Skeletal muscle tissue (tissue), 4 donors: ENCODE results near the gene NKAIN4. TPM values are rescaled to one million over a fixed set of nuclear protein-coding genes. Genes with fewer than 3 reads are reported as not detected.
A peak's percentile ranks its signal among the peaks of the same experiment; 100 is the strongest.
"Not testable (repeated sequence)": the region's sequence is repeated elsewhere in the genome, so short reads cannot be mapped to it uniquely, and the experiment has no call there.

Experiments used
- H3K27ac ChIP-seq: one replicate; pipeline ENCODE4 v1.7.0; 2013; ENCODE audit warnings: mild to moderate bottlenecking, low read depth, low read length, inconsistent platforms
- H3K27me3 ChIP-seq, 3 donors: one replicate each; pipeline ENCODE4 v1.7.0; 2013; ENCODE audit warnings: low read length in 3 of 3; ENCODE audit not compliant: control insufficient read depth in 3 of 3, insufficient read depth in 3 of 3
- H3K36me3 ChIP-seq, 3 donors: one replicate each; pipeline ENCODE4 v1.7.0; 2013; ENCODE audit warnings: low read length in 3 of 3; ENCODE audit not compliant: control insufficient read depth in 3 of 3, insufficient read depth in 3 of 3
- H3K4me1 ChIP-seq, 3 donors: one replicate each; pipeline ENCODE4 v1.7.0; 2013; ENCODE audit warnings: low read length in 3 of 3, mild to moderate bottlenecking in 3 of 3; ENCODE audit not compliant: control insufficient read depth in 3 of 3, insufficient read depth in 3 of 3
- H3K4me3 ChIP-seq, 3 donors: one replicate each; pipeline ENCODE4 v1.7.0; 2013; ENCODE audit warnings: low read length in 3 of 3
- H3K9ac ChIP-seq, 3 donors: one replicate each; pipeline ENCODE4 v1.7.0; 2013; ENCODE audit warnings: low read length in 3 of 3, mild to moderate bottlenecking in 3 of 3, moderate library complexity in 2 of 3, low read depth in 1 of 3
- H3K9me3 ChIP-seq, 3 donors: one replicate each; pipeline ENCODE4 v1.7.0; 2013; ENCODE audit warnings: low read length in 3 of 3; ENCODE audit not compliant: control insufficient read depth in 3 of 3
- total RNA-seq: library from RNA; depleted of rRNA; stranded (reverse); fragments of >200 nt; gene quantifications from one replicate; pipeline ENCODE4 v1.2.3, GENCODE V29; 2014
- donor health status: Osteomylitis.

Gene NKAIN4
- total RNA-seq, 1 donor from 2014 or later, result 13.6 TPM

- H3K27ac ChIP-seq, result no peak overlapping the region
- H3K36me3 ChIP-seq, result no peaks in the 10 kb centered on the region
- no peak overlapping the region for H3K4me3 ChIP-seq
- no peak overlapping the region for H3K9ac ChIP-seq
- peaks cover 14 to 36% (median 19%) of the 10 kb centered on the region in 3 donors for H3K27me3 ChIP-seq
- H3K9me3 ChIP-seq, result no peaks in the 10 kb centered on the region
- peaks cover 0 to 3% (median 0%) of the 10 kb centered on the region in 3 donors for H3K4me1 ChIP-seq
These were observed 31.7 kb downstream of the NKAIN4 start for GRCh38 chr20:63222541-63222940.

- peaks cover 14 to 31% (median 19%) of the 10 kb centered on the region in 3 donors for H3K27me3 ChIP-seq
These were observed 32.7 kb downstream of the NKAIN4 start for GRCh38 chr20:63221400-63222053.

GRCh38 chr20:63220696-63221399, 33.4 kb downstream of the NKAIN4 start:
- Histone ChIP-seq H3K27me3 (peaks cover 14 to 31% (median 19%) of the 10 kb centered on the region in 3 donors), H3K9ac (peak overlapping the region in 1 of 3 donors; percentile 8), H3K4me1 (peaks cover 6 to 13% (median 9%) of the 10 kb centered on the region in 3 donors), H3K36me3 (no peaks in the 10 kb centered on the region), H3K27ac (no peak overlapping the region), H3K9me3 (no peaks in the 10 kb centered on the region), H3K4me3 (no peak overlapping the region)

More at GRCh38 chr20:63221400-63222053, 32.7 kb downstream of the NKAIN4 start:
- not testable (repeated sequence) for H3K9me3 ChIP-seq, H3K9ac ChIP-seq, H3K27ac ChIP-seq, H3K36me3 ChIP-seq, H3K4me3 ChIP-seq
- peaks cover 5 to 11% (median 7%) of the 10 kb centered on the region in 3 donors for H3K4me1 ChIP-seq

- no peaks in the 10 kb centered on the region for H3K9me3 ChIP-seq
- H3K36me3 ChIP-seq, result peaks cover 0 to under 1% (median 0%) of the 10 kb centered on the region in 3 donors
- H3K27ac ChIP-seq, result no peak overlapping the region
- peaks cover 10 to 17% (median 13%) of the 10 kb centered on the region in 3 donors for H3K4me1 ChIP-seq
- no peak overlapping the region for H3K4me3 ChIP-seq
- H3K9ac ChIP-seq, result no peak overlapping the region
- peaks cover 14 to 31% (median 19%) of the 10 kb centered on the region in 3 donors for H3K27me3 ChIP-seq
These were observed 34.3 kb downstream of the NKAIN4 start for GRCh38 chr20:63219866-63220521.

- Histone ChIP-seq H3K9ac (no peak overlapping the region), H3K27ac (no peak overlapping the region)
These were observed 34.8 kb downstream of the NKAIN4 start for GRCh38 chr20:63219447-63219821.

GRCh38 chr20:63218701-63219446, 35.4 kb downstream of the NKAIN4 start:
- peaks cover 14 to 31% (median 19%) of the 10 kb centered on the region in 3 donors for H3K27me3 ChIP-seq

More at GRCh38 chr20:63219447-63219821, 34.8 kb downstream of the NKAIN4 start:
- Histone ChIP-seq H3K27me3 (peaks cover 14 to 31% (median 19%) of the 10 kb centered on the region in 3 donors), H3K9me3 (no peaks in the 10 kb centered on the region), H3K4me1 (peaks cover 16 to 22% (median 17%) of the 10 kb centered on the region in 3 donors), H3K4me3 (no peak overlapping the region), H3K36me3 (peaks cover 2 to 4% (median 3%) of the 10 kb centered on the region in 3 donors)

GRCh38 chr20:63217706-63218105, 36.6 kb downstream of the NKAIN4 start:
- Histone ChIP-seq H3K9ac (no peak overlapping the region), H3K27ac (no peak overlapping the region), H3K4me3 (no peak overlapping the region), H3K4me1 (peaks cover 26 to 34% (median 28%) of the 10 kb centered on the region in 3 donors), H3K36me3 (peaks cover 10 to 16% (median 15%) of the 10 kb centered on the region in 3 donors), H3K9me3 (no peaks in the 10 kb centered on the region), H3K27me3 (peaks cover 14 to 27% (median 19%) of the 10 kb centered on the region in 3 donors)

More at GRCh38 chr20:63218701-63219446, 35.4 kb downstream of the NKAIN4 start:
- peaks cover 2 to 8% (median 7%) of the 10 kb centered on the region in 3 donors for H3K36me3 ChIP-seq
- no peak overlapping the region for H3K9ac ChIP-seq
- H3K9me3 ChIP-seq, result no peaks in the 10 kb centered on the region
- no peak overlapping the region for H3K4me3 ChIP-seq
- H3K27ac ChIP-seq, result no peak overlapping the region
- H3K4me1 ChIP-seq, result peaks cover 18 to 25% (median 20%) of the 10 kb centered on the region in 3 donors

- Histone ChIP-seq H3K9ac (peak overlapping the region; percentile 88 to 92 (median 89)), H3K27me3 (peaks cover 14 to 22% (median 18%) of the 10 kb centered on the region in 3 donors), H3K4me1 (peaks cover 31 to 42% (median 35%) of the 10 kb centered on the region in 3 donors), H3K9me3 (no peaks in the 10 kb centered on the region), H3K27ac (peak overlapping the region; percentile 87), H3K4me3 (peak overlapping the region; percentile 75 to 87 (median 86)), H3K36me3 (peaks cover 17 to 22% (median 17%) of the 10 kb centered on the region in 3 donors)
These were observed 37.3 kb downstream of the NKAIN4 start for GRCh38 chr20:63216849-63217471.
